GM21723 (cell line): ENCODE data around the gene SSBP1.
"Not testable (repeated sequence)": the region's sequence is repeated elsewhere in the genome, so short reads cannot be mapped to it uniquely, and the experiment has no call there.

Experiments used
- ATAC-seq: cut with Tn5 transposase; IDR thresholded peaks from one replicate; pipeline ENCODE4 v1.9.1; 2021; ENCODE audit warnings: mild to moderate bottlenecking, moderate library complexity; ENCODE audit not compliant: unreplicated experiment

SSBP1 gene

GRCh38 chr7:141709318-141709717 is 28.8 kb upstream of the SSBP1 start:
- no peak for ATAC-seq

- no peak for ATAC-seq
Observed at GRCh38 chr7:141709749-141710148, 28.4 kb upstream of the SSBP1 start.

GRCh38 chr7:141710301-141710700 is 27.9 kb upstream of the SSBP1 start:
- ATAC-seq: no peak

GRCh38 chr7:141712603-141713255 is 25.4 kb upstream of the SSBP1 start:
- no peak for ATAC-seq

GRCh38 chr7:141713890-141714289 is 24.3 kb upstream of the SSBP1 start:
- no peak for ATAC-seq

- ATAC-seq: no peak
Observed at GRCh38 chr7:141714571-141714970, 23.6 kb upstream of the SSBP1 start.

GRCh38 chr7:141715018-141715417 is 23.1 kb upstream of the SSBP1 start:
- ATAC-seq: no peak

GRCh38 chr7:141715794-141716689 is 22.1 kb upstream of the SSBP1 start:
- no peak for ATAC-seq

- no peak for ATAC-seq
Observed at GRCh38 chr7:141717450-141717849, 20.7 kb upstream of the SSBP1 start.

GRCh38 chr7:141722529-141722928 is 15.6 kb upstream of the SSBP1 start:
- ATAC-seq: no peak

GRCh38 chr7:141729020-141729419 is 9.1 kb upstream of the SSBP1 start:
- ATAC-seq: no peak

GRCh38 chr7:141731476-141732149 is 6.5 kb upstream of the SSBP1 start:
- ATAC-seq: no peak

GRCh38 chr7:141737118-141737835 is 881 bp upstream of the SSBP1 start:
- no peak for ATAC-seq

- no peak for ATAC-seq
Observed at GRCh38 chr7:141738592-141739013, 445 bp downstream of the SSBP1 start.

- ATAC-seq: no peak
Observed at GRCh38 chr7:141739250-141739649, 1.1 kb downstream of the SSBP1 start.

GRCh38 chr7:141742229-141742628 is 4.1 kb downstream of the SSBP1 start:
- no peak for ATAC-seq

- no peak for ATAC-seq
Observed at GRCh38 chr7:141744131-141744530, 6.0 kb downstream of the SSBP1 start.

- ATAC-seq: no peak
Observed at GRCh38 chr7:141748396-141748795, 10.2 kb downstream of the SSBP1 start.

- not testable (repeated sequence) for ATAC-seq
Observed at GRCh38 chr7:141751904-141752303, 13.7 kb downstream of the SSBP1 start.

GRCh38 chr7:141752634-141753033 is 14.5 kb downstream of the SSBP1 start:
- no peak for ATAC-seq

- no peak for ATAC-seq
Observed at GRCh38 chr7:141754939-141755338, 16.8 kb downstream of the SSBP1 start.
